K562 (cell line): ENCODE measurements around the gene ZNF649. TPM values are rescaled to one million over a fixed set of nuclear protein-coding genes. Genes with fewer than 3 reads are reported as not detected.

Source experiments
- ATAC-seq: fragments of 200-7000 bp; cut with Tn5 transposase; 3 replicates; pipeline ENCODE4 v1.9.1; 2020; ENCODE audit warnings: moderate library complexity
- BruUV-seq: library from RNA; stranded (reverse); fragments of 400-500 nt; replicated peaks from 2 replicates; lab custom pipeline; 2021; lab: Mats Ljungman, UMichigan
- CTCF ChIA-PET: fragments of 300-600 bp; formaldehyde crosslinking; extraction: SDS; loops from one replicate; lab custom pipeline; 2021; ENCODE audit warnings: low intra/inter-chr PET ratio; lab: Yijun Ruan, JAX
- POLR2A ChIA-PET: fragments of 300-600, 350-650 bp; sonication (Branson Sonifier 250); formaldehyde crosslinking; extraction: SDS; loops from one replicate; lab custom pipeline; 2021; ENCODE audit warnings: antibody characterized with exemption, inconsistent platforms; lab: Yijun Ruan, JAX
- DNase-seq, 4 experiments: peaks; one replicate each; pipeline versions ENCODE4 v3.0.0 to v3.0.0-alpha.2; 2011 to 2018; ENCODE audit warnings: low spot score in 3 of 4, mixed read lengths in 3 of 4; ENCODE audit errors: extremely low read depth in 1 of 4
- FAIRE-seq: peaks from 2 replicates; lab custom pipeline; 2011; peaks lifted over from hg19 to GRCh38; lab: Jason Lieb, UNC
- H2AFZ ChIP-seq: 2 replicates; pipeline ENCODE4 v1.6.0; 2011; ENCODE audit warnings: low read depth, low read length, control low read depth, inconsistent platforms
- H3K27ac ChIP-seq: fragments of 200-600 bp; 3 replicates; pipeline ENCODE4 v1.8.0; 2011; ENCODE audit warnings: low read depth, mild to moderate bottlenecking, control low read depth, inconsistent platforms, low read length, moderate library complexity, mixed read lengths; ENCODE audit errors: extremely low read depth
- H3K27me3 ChIP-seq, 2 experiments: fragments of 300-600 bp in 1 of 2; 2 replicates in 1 of 2; 3 replicates in 1 of 2; pipeline versions ENCODE4 v1.6.0 to v1.8.0; 2011; ENCODE audit warnings: inconsistent platforms in 2 of 2, low read length in 2 of 2, mild to moderate bottlenecking in 1 of 2, mixed read lengths in 1 of 2, moderate library complexity in 1 of 2; ENCODE audit not compliant: control insufficient read depth in 2 of 2, insufficient read depth in 2 of 2
- H3K36me3 ChIP-seq: fragments of 300-600 bp; 3 replicates; pipeline ENCODE4 v1.8.0; 2011; ENCODE audit warnings: mild to moderate bottlenecking, low read length, inconsistent platforms; ENCODE audit not compliant: control insufficient read depth, insufficient read depth
- H3K4me1 ChIP-seq, 2 experiments: fragments of 200-600 bp in 1 of 2; replicated peaks in 1 of 2; 2 replicates in 1 of 2; 3 replicates in 1 of 2; pipeline versions ENCODE4 v1.5.1 to v1.8.0; 2011; ENCODE audit warnings: inconsistent platforms in 2 of 2, low read length in 2 of 2, mild to moderate bottlenecking in 1 of 2, mixed read lengths in 1 of 2, moderate library complexity in 1 of 2; ENCODE audit not compliant: control insufficient read depth in 2 of 2, insufficient read depth in 2 of 2
- H3K4me2 ChIP-seq: 2 replicates; pipeline ENCODE4 v1.6.1; 2011; ENCODE audit warnings: low read length, control low read depth, inconsistent platforms, mixed read lengths; ENCODE audit not compliant: insufficient read depth
- H3K4me3 ChIP-seq: fragments of 200-600 bp; sonication (generic), shearing (Covaris generic); 2 replicates; pipeline ENCODE4 v1.5.1; 2016; ENCODE audit warnings: control low read depth, inconsistent platforms
- H3K79me2 ChIP-seq: fragments of 200-600 bp; 3 replicates; pipeline ENCODE4 v1.8.0; 2011; ENCODE audit warnings: low read length, inconsistent platforms; ENCODE audit not compliant: control insufficient read depth, insufficient read depth
- H3K9ac ChIP-seq, 2 experiments: 2 replicates each; pipeline versions ENCODE4 v1.6.0 to v1.6.1; 2011; ENCODE audit warnings: low read depth in 2 of 2, low read length in 2 of 2, control low read depth in 1 of 2, inconsistent platforms in 1 of 2, mild to moderate bottlenecking in 1 of 2, mixed read lengths in 1 of 2; ENCODE audit not compliant: insufficient read depth in 1 of 2
- H3K9me1 ChIP-seq: one replicate; pipeline ENCODE4 v1.6.0; 2011; ENCODE audit warnings: inconsistent platforms, mild to moderate bottlenecking, low read length, moderate library complexity; ENCODE audit not compliant: control insufficient read depth, insufficient read depth
- H3K9me3 ChIP-seq: replicated peaks from 2 replicates; pipeline ENCODE4 v1.5.1; 2011; ENCODE audit warnings: low read depth, low read length, inconsistent platforms; ENCODE audit not compliant: control insufficient read depth, insufficient read depth
- H4K20me1 ChIP-seq: replicated peaks from 2 replicates; pipeline ENCODE4 v1.6.1; 2011; ENCODE audit warnings: low read length, inconsistent platforms, mixed read lengths; ENCODE audit not compliant: control insufficient read depth, insufficient read depth
- CBFB ChIP-seq: sonication (generic); formaldehyde crosslinking; IDR thresholded peaks from 2 replicates; pipeline ENCODE4 v1.4.0; 2020; ENCODE audit warnings: mild to moderate bottlenecking, missing genetic modification reagents
- PHF8 ChIP-seq: fragments of 200-600 bp; sonication (generic); IDR thresholded peaks from 2 replicates; pipeline ENCODE4 v1.6.1; 2012; ENCODE audit warnings: mixed run types, mild to moderate bottlenecking, inconsistent platforms, low read length, moderate library complexity, borderline replicate concordance
- SMAD4 ChIP-seq: fragments of 250-450 bp; sonication (Bioruptor Pico); conservative IDR thresholded peaks from 2 replicates; pipeline ENCODE4 v1.8.0; 2021; ENCODE audit warnings: inconsistent platforms, mild to moderate bottlenecking, moderate library complexity
- TAF15 ChIP-seq: fragments of 200-400 bp; formaldehyde crosslinking; IDR thresholded peaks from 2 replicates; pipeline ENCODE4 v1.6.1; 2017; ENCODE audit warnings: mild to moderate bottlenecking, low read depth, low read length, moderate library complexity
- WGBS: fragments of 100-300 bp; shearing (Covaris generic); methylation state at CpG from one replicate; pipeline ENCODE4 v1.1.6; 2016; ENCODE audit warnings: low coverage, mixed read lengths; ENCODE audit not compliant: insufficient coverage; ENCODE audit errors: missing lambda C conversion rate; 5-methylcytosine and 5-hydroxymethylcytosine counted together
- in situ Hi-C: fragments of 300-500 bp; cut with MboI; formaldehyde crosslinking; loops from 4 replicates; pipeline ENCODE4 v1.15.0; 2018; ENCODE audit warnings: inconsistent platforms, mixed read lengths
- intact Hi-C: fragments of 100-400 bp; cut with micrococcal nuclease; formaldehyde crosslinking; loops from 2 replicates; pipeline ENCODE4 v1.14.2; 2022
- polyA plus RNA-seq, 8 experiments: library from polyadenylated mRNA; depleted of rRNA in 4 of 8; stranded (reverse) in 5 of 8; unstranded in 3 of 8; fragments of >200 nt; fragmentation: Nextera tagmentation in 2 of 8; fragmentation: Illumina TruSeq in 1 of 8; extraction: Ambion mirVana in 2 of 8; extraction: Trizol in 1 of 8; gene quantifications; 2 replicates each; pipeline versions ENCODE4 v1.2.1 to v1.2.3, GENCODE V29; 2011 to 2014; ENCODE audit warnings: inconsistent platforms in 1 of 8, missing spikeins in 1 of 8
- total RNA-seq, 7 experiments: library from RNA; depleted of rRNA in 6 of 7; stranded (reverse); fragments of >200 nt in 6 of 7; fragmentation: Illumina TruSeq in 2 of 7; extraction: Trizol in 2 of 7; gene quantifications; 2 replicates each; pipeline versions ENCODE4 v1.2.1 to v1.2.3, GENCODE V29; 2011 to 2021; ENCODE audit warnings: low replicate concordance in 1 of 7
- TF ChIP-seq, protein P1 (sequence below): fragments of 450-650 bp; IDR thresholded peaks from 2 replicates; pipeline ENCODE4 v1.6.1; 2016; ENCODE audit warnings: missing biosample characterization, missing genetic modification characterization
- TF ChIP-seq, protein P2 (sequence below): fragments of 450-650 bp; formaldehyde crosslinking; IDR thresholded peaks from 2 replicates; pipeline ENCODE4 v1.4.0; 2020; ENCODE audit warnings: mild to moderate bottlenecking, mixed read lengths

Gene ZNF649
- total and polyA plus RNA-seq, 9 of the 15 experiments (the other 6 are each of a cell fraction or from before 2014, with no cell fraction given): 1.4 to 14.9 (median 8.3) TPM

DNA sequence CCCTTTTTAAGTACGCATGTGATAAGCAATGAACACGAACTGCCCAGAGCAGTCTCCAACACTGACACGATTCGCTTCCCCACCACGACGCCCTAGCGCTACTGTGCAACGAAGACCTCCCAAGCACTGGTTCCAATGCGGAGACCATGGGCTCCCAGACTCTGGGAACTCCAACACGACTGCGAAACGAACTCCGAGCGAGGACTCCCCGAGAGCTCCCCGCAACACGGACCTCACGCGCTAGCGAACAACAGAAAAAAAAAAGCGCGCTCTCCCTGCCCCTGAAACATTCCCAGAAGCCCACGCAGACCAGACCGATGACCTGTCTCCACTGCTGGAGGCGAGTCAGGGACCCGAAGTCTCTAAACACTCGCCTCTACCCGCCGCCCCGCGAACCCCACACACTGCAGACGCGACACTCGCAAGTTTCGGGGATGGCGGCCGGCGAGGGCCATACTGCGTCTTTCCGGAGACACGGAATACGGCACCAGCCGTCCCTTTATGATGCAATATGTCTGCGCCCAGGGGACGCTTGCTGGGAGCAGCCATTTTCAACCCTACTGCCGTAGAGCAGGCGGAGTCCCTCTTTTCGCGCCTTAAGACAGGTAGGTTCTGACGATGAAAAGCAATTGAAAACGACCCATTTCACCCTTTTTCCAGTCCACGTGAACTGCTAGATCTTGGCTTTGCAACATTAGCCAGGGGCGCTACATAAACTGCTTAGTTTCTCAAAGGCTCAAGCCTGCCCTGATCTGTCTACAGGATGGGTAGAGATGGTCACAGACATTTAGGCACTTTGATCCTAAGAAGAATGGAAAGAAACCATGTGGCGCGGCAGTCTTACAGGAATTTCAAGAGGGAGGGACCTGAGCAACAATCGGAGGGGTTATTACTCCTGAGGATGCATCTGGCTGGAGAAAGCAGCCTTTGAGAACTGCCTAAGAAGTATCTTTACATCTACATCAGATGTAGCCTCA, 17.0 kb downstream of the ZNF649 start, which contains the start of gene ZNF577 (continued):
- TF ChIP-seq PHF8 (peak; percentile 53; the same call in 1 of the 2 replicates), SMAD4 (CRISPR knock-in tag) (no peak), TAF15 (no peak)
- TF ChIP-seq, protein P1, sequence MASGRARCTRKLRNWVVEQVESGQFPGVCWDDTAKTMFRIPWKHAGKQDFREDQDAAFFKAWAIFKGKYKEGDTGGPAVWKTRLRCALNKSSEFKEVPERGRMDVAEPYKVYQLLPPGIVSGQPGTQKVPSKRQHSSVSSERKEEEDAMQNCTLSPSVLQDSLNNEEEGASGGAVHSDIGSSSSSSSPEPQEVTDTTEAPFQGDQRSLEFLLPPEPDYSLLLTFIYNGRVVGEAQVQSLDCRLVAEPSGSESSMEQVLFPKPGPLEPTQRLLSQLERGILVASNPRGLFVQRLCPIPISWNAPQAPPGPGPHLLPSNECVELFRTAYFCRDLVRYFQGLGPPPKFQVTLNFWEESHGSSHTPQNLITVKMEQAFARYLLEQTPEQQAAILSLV (tag): no peak

DNA sequence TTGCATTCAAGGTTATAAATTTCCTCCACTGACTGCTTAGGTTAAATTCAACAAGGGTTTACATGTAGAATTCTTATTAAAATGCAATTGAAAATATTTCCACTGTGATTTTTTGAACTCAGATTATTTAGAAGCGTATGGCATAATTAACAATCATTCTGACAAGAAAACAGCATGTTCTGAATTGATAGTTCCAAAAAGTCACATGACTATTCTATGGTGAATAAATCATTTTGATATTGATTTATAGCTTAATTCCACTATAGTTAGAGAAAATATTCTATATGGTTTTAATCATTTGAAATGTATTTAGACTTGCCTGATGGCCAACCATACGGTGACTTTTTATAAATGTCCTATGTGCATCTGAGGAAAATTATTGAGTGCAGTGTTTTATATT, 20.1 kb downstream of the ZNF649 start:
- peaks cover 0 to 3% of the 10 kb centered on the region in 2 experiments; a peak in 1 of 5 replicates for H3K4me1 ChIP-seq
- no peak for DNase-seq
- WGBS: 92% methylated on average over 2 of the region's 2 CpGs
- CTCF ChIA-PET: no interaction called here
- no peaks in the 10 kb centered on the region; the same call in 2 of the 3 replicates for H3K79me2 ChIP-seq
- peaks cover 25% of the 10 kb centered on the region; the same call in 2 of the 3 replicates for H3K36me3 ChIP-seq
- FAIRE-seq: no peak
- POLR2A ChIA-PET: no interaction called here
- no peak for ATAC-seq
- H3K9ac ChIP-seq: no peak overlapping the region
- H3K4me3 ChIP-seq: no peak overlapping the region
- in situ Hi-C loops: no loop called here
- H4K20me1 ChIP-seq: no peaks in the 10 kb centered on the region
- peaks cover 19% of the 10 kb centered on the region for H3K9me3 ChIP-seq
- TF ChIP-seq, protein P2, sequence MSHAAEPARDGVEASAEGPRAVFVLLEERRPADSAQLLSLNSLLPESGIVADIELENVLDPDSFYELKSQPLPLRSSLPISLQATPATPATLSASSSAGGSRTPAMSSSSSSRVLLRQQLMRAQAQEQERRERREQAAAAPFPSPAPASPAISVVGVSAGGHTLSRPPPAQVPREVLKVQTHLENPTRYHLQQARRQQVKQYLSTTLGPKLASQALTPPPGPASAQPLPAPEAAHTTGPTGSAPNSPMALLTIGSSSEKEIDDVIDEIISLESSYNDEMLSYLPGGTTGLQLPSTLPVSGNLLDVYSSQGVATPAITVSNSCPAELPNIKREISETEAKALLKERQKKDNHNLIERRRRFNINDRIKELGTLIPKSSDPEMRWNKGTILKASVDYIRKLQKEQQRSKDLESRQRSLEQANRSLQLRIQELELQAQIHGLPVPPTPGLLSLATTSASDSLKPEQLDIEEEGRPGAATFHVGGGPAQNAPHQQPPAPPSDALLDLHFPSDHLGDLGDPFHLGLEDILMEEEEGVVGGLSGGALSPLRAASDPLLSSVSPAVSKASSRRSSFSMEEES: peak; percentile 79
- TF ChIP-seq CBFB (CRISPR knock-in tag): no peak
- no peak overlapping the region for H2AFZ ChIP-seq
- no peaks in the 10 kb centered on the region for H3K9me1 ChIP-seq
- no peaks in the 10 kb centered on the region for H3K27me3 ChIP-seq
- no peak overlapping the region for H3K27ac ChIP-seq
- intact Hi-C loops: no loop called here
- H3K4me2 ChIP-seq: no peak overlapping the region
- no TSS peak for BruUV-seq
